K562 (cell line): Measurements from ENCODE around the gene VGF. TPM values are rescaled to one million over a fixed set of nuclear protein-coding genes. Genes with fewer than 3 reads are reported as not detected.

Source experiments
- ARID4B ChIP-seq: sonication (generic); formaldehyde crosslinking; IDR thresholded peaks from 2 replicates; pipeline ENCODE4 v1.8.0; 2022; ENCODE audit warnings: mild to moderate bottlenecking, missing genetic modification reagents
- CTBP1 ChIP-seq: fragments of 450-650 bp; IDR thresholded peaks from 2 replicates; pipeline ENCODE4 v1.6.1; 2016; ENCODE audit warnings: borderline replicate concordance
- DDX20 ChIP-seq: fragments of 450-650 bp; IDR thresholded peaks from 2 replicates; pipeline ENCODE4 v1.6.1; 2016; ENCODE audit warnings: missing genetic modification characterization, low read depth, mild to moderate bottlenecking, missing compliant biosample characterization, moderate library complexity
- DNMT1 ChIP-seq: fragments of 450-650 bp; IDR thresholded peaks from 2 replicates; pipeline ENCODE4 v1.6.1; 2016; ENCODE audit warnings: antibody characterized with exemption, mild to moderate bottlenecking
- E2F1 ChIP-seq: sonication (generic); formaldehyde crosslinking; IDR thresholded peaks from 2 replicates; pipeline ENCODE4 v1.8.1; 2023; ENCODE audit warnings: mild to moderate bottlenecking, missing genetic modification reagents, moderate library complexity
- ELF1 ChIP-seq: fragments of 200-800 bp; sonication (Bioruptor generic); IDR thresholded peaks from 2 replicates; pipeline ENCODE4 v1.6.1; 2016; ENCODE audit warnings: missing genetic modification characterization, missing compliant biosample characterization
- HIVEP1 ChIP-seq: fragments of 250-450 bp; sonication (Bioruptor Pico); IDR thresholded peaks from 2 replicates; pipeline ENCODE4 v1.4.0; 2020; ENCODE audit warnings: mild to moderate bottlenecking
- ILF3 ChIP-seq: fragments of 450-650 bp; IDR thresholded peaks from 2 replicates; pipeline ENCODE4 v1.6.1; 2018; ENCODE audit warnings: antibody characterized with exemption, mild to moderate bottlenecking, moderate library complexity, borderline replicate concordance
- MAZ ChIP-seq, 2 experiments: fragments of 450-650 bp in 1 of 2; sonication (generic) in 1 of 2; formaldehyde crosslinking; IDR thresholded peaks in 1 of 2; conservative IDR thresholded peaks in 1 of 2; 2 replicates each; pipeline versions ENCODE4 v1.4.0 to v1.5.0; 2020; ENCODE audit warnings: mild to moderate bottlenecking in 1 of 2, missing genetic modification reagents in 1 of 2
- MCM7 ChIP-seq, 2 experiments: fragments of 450-650 bp; IDR thresholded peaks; 2 replicates each; pipeline ENCODE4 v1.6.1; 2016 to 2018
- RBM25 ChIP-seq: fragments of 200-400 bp; formaldehyde crosslinking; IDR thresholded peaks from 2 replicates; pipeline ENCODE4 v1.6.1; 2018; ENCODE audit warnings: low read length, low read depth, moderate library complexity; ENCODE audit not compliant: severe bottlenecking
- RBM39 ChIP-seq: fragments of 200-400 bp; formaldehyde crosslinking; optimal IDR thresholded peaks from 2 replicates; pipeline ENCODE3; 2018; ENCODE audit warnings: low read depth, low read length
- SNAPC5 ChIP-seq: fragments of 250-450 bp; sonication (Bioruptor Pico); IDR thresholded peaks from 2 replicates; pipeline ENCODE4 v1.8.0; 2021; ENCODE audit warnings: moderate library complexity, mild to moderate bottlenecking, inconsistent platforms
- SRF ChIP-seq, 2 experiments: fragments of 250-450, 450-650 bp in 1 of 2; sonication (Bioruptor Pico) in 1 of 2; sonication (generic) in 1 of 2; formaldehyde crosslinking; IDR thresholded peaks; 2 replicates each; pipeline versions ENCODE4 v1.5.0 to v1.5.1; 2020 to 2022; ENCODE audit warnings: mild to moderate bottlenecking in 1 of 2, missing genetic modification reagents in 1 of 2
- STAG1 ChIP-seq: sonication (generic); formaldehyde crosslinking; IDR thresholded peaks from 2 replicates; pipeline ENCODE4 v1.5.0; 2020; ENCODE audit warnings: missing genetic modification reagents, borderline replicate concordance
- XRCC4 ChIP-seq: IDR thresholded peaks from one replicate; pipeline ENCODE4 v1.6.1; 2011; ENCODE audit not compliant: insufficient read depth, insufficient read length; ENCODE audit errors: extremely low read depth
- ZFP91 ChIP-seq: sonication (generic); formaldehyde crosslinking; IDR thresholded peaks from 2 replicates; pipeline ENCODE4 v1.8.0; 2022; ENCODE audit warnings: mild to moderate bottlenecking, missing genetic modification reagents
- ZNF347 ChIP-seq: fragments of 450-650 bp; formaldehyde crosslinking; IDR thresholded peaks from 2 replicates; pipeline ENCODE4 v1.4.0; 2020; ENCODE audit warnings: low read depth, mild to moderate bottlenecking, moderate library complexity
- ZNF511 ChIP-seq: sonication (generic); formaldehyde crosslinking; IDR thresholded peaks from 2 replicates; pipeline ENCODE4 v1.8.0; 2022; ENCODE audit warnings: mild to moderate bottlenecking, missing genetic modification reagents
- ZNF766 ChIP-seq: fragments of 200-800 bp; sonication (Bioruptor generic); conservative IDR thresholded peaks from 2 replicates; pipeline ENCODE4 v1.6.1; 2016; ENCODE audit warnings: missing genetic modification characterization, missing compliant biosample characterization
- polyA plus RNA-seq, 8 experiments: library from polyadenylated mRNA; depleted of rRNA in 4 of 8; stranded (reverse) in 5 of 8; unstranded in 3 of 8; fragments of >200 nt; fragmentation: Nextera tagmentation in 2 of 8; fragmentation: Illumina TruSeq in 1 of 8; extraction: Ambion mirVana in 2 of 8; extraction: Trizol in 1 of 8; gene quantifications; 2 replicates each; pipeline versions ENCODE4 v1.2.1 to v1.2.3, GENCODE V29; 2011 to 2014; ENCODE audit warnings: inconsistent platforms in 1 of 8, missing spikeins in 1 of 8
- total RNA-seq, 7 experiments: library from RNA; depleted of rRNA in 6 of 7; stranded (reverse); fragments of >200 nt in 6 of 7; fragmentation: Illumina TruSeq in 2 of 7; extraction: Trizol in 2 of 7; gene quantifications; 2 replicates each; pipeline versions ENCODE4 v1.2.1 to v1.2.3, GENCODE V29; 2011 to 2021; ENCODE audit warnings: low replicate concordance in 1 of 7

VGF gene
- total and polyA plus RNA-seq, 9 of the 15 experiments (the other 6 are each of a cell fraction or from before 2014, with no cell fraction given), result 0.03 to 5.7 (median 0.34) TPM

GRCh38 chr7:101151908-101152651 lies 13.3 kb downstream of the VGF start (continued):
- no peak for TF ChIP-seq ARID4B
- no peak for TF ChIP-seq E2F1
- TF ChIP-seq MAZ (CRISPR knock-in tag; conservative IDR thresholded peaks at IDR 0.05 in 1 of 2, IDR thresholded peaks at IDR 0.05 in 1 of 2), result no peak
- no peak for TF ChIP-seq SRF (CRISPR knock-in tag; IDR thresholded peaks at IDR 0.05)
- TF ChIP-seq SNAPC5 (CRISPR knock-in tag), result no peak
- no peak for TF ChIP-seq ZFP91 (CRISPR knock-in tag)
- no peak for TF ChIP-seq XRCC4
- no peak for TF ChIP-seq ZNF347
- TF ChIP-seq ELF1, result no peak
- TF ChIP-seq RBM39, result no peak
- no peak for TF ChIP-seq RBM25
- TF ChIP-seq MCM7 (IDR thresholded peaks at IDR 0.05), result no peak
- TF ChIP-seq ZNF766 (CRISPR knock-in tag), result peak; percentile 75
- TF ChIP-seq STAG1 (CRISPR knock-in tag), result no peak
- no peak for TF ChIP-seq DNMT1
- TF ChIP-seq DDX20 (tag), result peak; percentile 69; the same call in 1 of the 2 replicates
- no peak for TF ChIP-seq ILF3
- no peak for TF ChIP-seq HIVEP1 (CRISPR knock-in tag)
- no peak for TF ChIP-seq CTBP1
- no peak for TF ChIP-seq ZNF511 (CRISPR knock-in tag)
